ENCODE measurements around the gene ANO1.

The ANO1 gene

DNA sequence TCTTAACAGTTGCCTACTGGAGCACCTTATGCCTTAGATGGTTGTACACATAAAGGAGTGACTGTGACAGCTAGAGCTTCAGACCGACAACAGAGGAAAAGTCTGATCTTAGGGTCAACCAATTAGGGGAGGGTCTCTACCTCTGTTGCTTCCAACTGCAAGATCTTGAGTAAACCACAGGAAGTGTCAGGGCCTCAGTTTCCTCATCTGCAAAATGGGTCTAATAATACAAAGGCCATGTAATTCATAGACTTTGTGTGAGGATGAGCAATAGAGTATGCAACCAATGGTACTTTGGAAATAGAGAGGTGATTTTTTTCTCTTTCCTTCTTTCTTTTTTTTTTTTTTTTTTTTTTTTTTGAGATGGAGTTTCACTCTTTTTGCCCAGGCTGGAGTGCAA, 16.4 kb upstream of the ANO1 start:
- no peak overlapping the region for H3K4me3 ChIP-seq (ENCODE audit: low read depth, low read length)
- DNase-seq (ENCODE audit: low read depth), result no peak
- TF ChIP-seq, protein P1, sequence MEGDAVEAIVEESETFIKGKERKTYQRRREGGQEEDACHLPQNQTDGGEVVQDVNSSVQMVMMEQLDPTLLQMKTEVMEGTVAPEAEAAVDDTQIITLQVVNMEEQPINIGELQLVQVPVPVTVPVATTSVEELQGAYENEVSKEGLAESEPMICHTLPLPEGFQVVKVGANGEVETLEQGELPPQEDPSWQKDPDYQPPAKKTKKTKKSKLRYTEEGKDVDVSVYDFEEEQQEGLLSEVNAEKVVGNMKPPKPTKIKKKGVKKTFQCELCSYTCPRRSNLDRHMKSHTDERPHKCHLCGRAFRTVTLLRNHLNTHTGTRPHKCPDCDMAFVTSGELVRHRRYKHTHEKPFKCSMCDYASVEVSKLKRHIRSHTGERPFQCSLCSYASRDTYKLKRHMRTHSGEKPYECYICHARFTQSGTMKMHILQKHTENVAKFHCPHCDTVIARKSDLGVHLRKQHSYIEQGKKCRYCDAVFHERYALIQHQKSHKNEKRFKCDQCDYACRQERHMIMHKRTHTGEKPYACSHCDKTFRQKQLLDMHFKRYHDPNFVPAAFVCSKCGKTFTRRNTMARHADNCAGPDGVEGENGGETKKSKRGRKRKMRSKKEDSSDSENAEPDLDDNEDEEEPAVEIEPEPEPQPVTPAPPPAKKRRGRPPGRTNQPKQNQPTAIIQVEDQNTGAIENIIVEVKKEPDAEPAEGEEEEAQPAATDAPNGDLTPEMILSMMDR (IDR thresholded peaks at IDR 0.05; ENCODE audit: low read depth, low read length, missing control alignments), result no peak
- in situ Hi-C loops (cut with HindIII; ENCODE audit: low sequenced_read_pairs), result no loop called here

DNA sequence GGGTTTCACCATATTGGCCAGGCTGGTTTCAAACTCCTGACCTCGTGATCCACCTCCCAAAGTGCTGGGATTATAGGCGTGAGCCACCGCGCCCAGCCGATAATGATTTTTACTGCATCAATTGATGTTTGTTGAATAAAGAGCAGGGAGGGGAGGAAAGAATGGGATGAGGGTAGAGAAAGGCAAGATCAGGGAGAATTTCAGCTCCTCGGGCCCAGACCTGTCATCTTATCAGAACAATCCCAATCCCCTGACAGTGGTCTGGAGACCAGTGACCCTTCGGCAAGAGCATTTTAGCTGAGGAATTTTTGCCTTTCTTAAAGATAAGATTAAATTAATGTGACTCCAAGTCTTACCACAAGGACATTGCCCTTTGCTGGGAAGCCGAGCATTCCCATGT, 15.0 kb upstream of the ANO1 start:
- TF ChIP-seq, protein P1 (IDR thresholded peaks at IDR 0.05; ENCODE audit: low read depth, low read length, missing control alignments), result no peak
- no peak overlapping the region for H3K4me3 ChIP-seq (ENCODE audit: low read depth, low read length)
- DNase-seq (ENCODE audit: low read depth), result no peak
- in situ Hi-C loops (cut with HindIII; ENCODE audit: low sequenced_read_pairs), result no loop called here

DNA sequence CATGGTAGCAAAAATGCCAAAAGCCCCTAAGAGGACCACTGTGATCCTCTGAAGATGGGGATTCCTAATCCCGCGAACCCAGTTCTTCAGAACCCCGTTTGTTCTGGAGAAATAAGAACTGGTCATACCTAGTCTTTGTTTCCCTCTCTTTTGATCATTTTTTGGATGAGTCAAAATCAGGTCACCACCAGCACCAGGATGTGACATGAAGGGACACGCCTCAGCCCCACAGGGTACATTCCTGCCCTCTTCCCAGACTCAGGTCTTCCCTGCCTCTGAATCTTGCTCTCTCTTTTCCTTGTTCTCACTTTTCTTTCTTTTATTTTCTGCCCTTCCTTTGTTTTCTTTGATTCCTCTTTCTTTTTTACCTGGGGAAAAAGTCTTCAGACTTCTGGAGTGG, 14.6 kb upstream of the ANO1 start:
- H3K4me3 ChIP-seq (ENCODE audit: low read depth, low read length), result no peak overlapping the region
- DNase-seq (ENCODE audit: low read depth), result no peak
- in situ Hi-C loops (cut with HindIII; ENCODE audit: low sequenced_read_pairs), result no loop called here
- TF ChIP-seq, protein P1 (IDR thresholded peaks at IDR 0.05; ENCODE audit: low read depth, low read length, missing control alignments), result no peak

DNA sequence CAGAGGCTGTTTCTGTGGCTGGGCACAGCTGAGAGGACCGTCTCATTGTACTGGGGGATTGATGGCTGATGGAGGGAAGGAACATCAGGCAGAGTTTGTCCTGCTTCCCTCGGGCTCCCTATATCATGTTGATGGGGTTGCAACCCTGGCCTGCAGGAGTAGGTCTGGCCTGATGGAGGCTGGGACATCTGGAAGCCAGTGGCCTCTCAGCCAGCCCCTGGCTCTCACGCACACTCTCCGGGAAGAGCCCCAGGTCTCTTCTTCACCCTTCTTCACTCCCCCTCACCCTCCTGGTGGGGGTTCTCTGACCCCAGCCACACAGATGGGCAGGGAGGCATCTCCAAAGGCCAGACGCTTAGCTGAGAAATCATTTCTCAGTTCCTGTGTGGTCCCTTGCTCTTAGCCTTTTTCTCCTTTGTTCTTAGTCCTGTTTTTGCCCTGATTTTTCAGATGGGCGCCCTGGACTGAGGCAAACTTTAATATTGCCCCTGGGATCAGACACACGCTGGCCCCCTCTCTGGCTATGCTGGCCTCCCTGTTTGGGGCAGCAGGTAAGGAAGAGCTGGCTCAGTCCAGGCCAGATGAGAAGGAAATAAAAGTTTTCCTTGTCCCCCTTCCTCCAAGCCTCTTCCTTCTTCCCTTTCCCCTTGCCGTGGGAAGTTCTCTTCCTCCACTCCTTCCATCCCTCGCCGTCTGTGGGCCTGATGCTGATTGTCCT, 13.9 kb upstream of the ANO1 start:
- in situ Hi-C loops (cut with HindIII; ENCODE audit: low sequenced_read_pairs), result no loop called here
- TF ChIP-seq, protein P1 (IDR thresholded peaks at IDR 0.05; ENCODE audit: low read depth, low read length, missing control alignments), result no peak
- DNase-seq (ENCODE audit: low read depth), result no peak
- no peak overlapping the region for H3K4me3 ChIP-seq (ENCODE audit: low read depth, low read length)

DNA sequence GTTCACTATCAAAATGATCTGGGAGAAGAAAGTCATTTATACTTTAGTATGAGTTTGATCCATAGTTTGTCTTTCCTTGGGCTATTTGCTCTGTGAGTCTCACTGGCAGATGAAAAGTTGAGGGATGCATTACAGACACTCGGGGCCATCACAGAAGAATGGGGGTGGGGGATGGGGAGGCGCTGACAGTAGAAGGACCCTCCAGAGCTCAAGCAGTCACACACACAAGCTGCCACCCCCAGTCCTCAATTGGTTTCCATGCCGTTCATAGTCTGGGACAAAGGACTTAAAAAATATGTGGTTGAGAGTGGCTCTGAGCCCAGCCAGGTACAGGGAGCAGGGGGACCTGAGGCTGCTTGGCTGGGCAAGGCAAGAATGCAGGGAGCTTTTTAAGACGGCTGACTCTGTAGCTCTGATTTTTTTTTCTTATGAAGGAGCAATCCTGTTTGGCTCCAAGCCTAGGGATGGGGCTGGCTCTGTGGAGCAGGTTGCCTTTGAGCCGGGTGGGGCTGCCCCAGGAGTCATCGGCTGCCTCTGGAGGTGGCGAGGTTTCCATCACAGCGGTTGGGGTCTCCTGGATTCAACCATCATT, 13.3 kb upstream of the ANO1 start:
- in situ Hi-C loops (cut with HindIII; ENCODE audit: low sequenced_read_pairs), result no loop called here
- TF ChIP-seq, protein P1 (IDR thresholded peaks at IDR 0.05; ENCODE audit: low read depth, low read length, missing control alignments), result no peak
- no peak for DNase-seq (ENCODE audit: low read depth)
- no peak overlapping the region for H3K4me3 ChIP-seq (ENCODE audit: low read depth, low read length)

DNA sequence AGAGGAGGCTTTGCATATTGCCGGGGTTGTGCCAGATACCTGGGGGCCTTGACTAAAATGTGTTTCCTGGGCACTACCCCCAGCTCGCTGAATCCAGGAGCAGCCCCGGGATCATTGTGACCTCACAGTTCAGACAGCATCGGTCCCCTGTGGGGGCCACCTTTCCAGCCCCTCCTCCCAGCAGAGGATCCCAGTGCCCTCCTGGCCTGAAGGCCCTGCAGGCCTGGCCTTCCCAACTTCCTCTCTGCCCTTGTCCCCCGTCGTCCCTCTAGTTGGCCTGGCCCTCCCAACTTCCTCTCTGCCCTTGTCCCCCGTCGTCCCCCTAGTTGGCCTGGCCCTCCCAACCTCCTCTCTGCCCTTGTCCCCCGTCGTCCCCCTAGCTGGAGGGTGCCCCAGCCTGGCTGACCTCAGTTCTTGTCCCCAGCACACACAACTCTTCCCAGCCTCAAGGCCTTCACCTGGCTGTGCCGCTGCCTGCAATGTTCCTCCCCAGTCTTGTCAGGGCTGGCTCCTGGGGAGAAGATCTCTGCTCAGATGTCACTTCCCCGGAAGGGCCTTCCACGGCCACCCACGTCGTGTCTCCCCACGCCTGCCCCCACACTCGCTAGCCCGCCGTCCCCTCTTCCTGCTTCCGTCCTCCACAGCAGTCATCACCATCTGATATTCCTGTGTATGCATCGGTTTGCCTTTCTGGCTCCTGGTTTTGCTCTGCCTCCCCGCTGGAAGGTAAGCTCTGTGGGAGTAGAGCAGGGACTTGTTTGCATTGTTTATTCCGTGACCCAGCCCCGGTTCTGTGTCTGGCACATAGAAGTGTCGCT, 12.6 kb upstream of the ANO1 start:
- in situ Hi-C loops (cut with HindIII; ENCODE audit: low sequenced_read_pairs), result no loop called here
- DNase-seq (ENCODE audit: low read depth), result no peak
- no peak overlapping the region for H3K4me3 ChIP-seq (ENCODE audit: low read depth, low read length)
- TF ChIP-seq, protein P1 (IDR thresholded peaks at IDR 0.05; ENCODE audit: low read depth, low read length, missing control alignments), result no peak

Data from astrocyte of the cerebellum (primary cell).